HUDEP-2 (cell line): ENCODE measurements around the gene PHYHIPL.
"Not testable (repeated sequence)": the region's sequence is repeated elsewhere in the genome, so short reads cannot be mapped to it uniquely, and the experiment has no call there.

ENCODE experiments used
- DNase-seq, 76 experiments: peaks; one replicate each; lab custom pipeline; 2025; ENCODE audit not compliant: unreplicated experiment in 76 of 76; lab: John Stamatoyannopoulos, UW

The PHYHIPL gene

DNA sequence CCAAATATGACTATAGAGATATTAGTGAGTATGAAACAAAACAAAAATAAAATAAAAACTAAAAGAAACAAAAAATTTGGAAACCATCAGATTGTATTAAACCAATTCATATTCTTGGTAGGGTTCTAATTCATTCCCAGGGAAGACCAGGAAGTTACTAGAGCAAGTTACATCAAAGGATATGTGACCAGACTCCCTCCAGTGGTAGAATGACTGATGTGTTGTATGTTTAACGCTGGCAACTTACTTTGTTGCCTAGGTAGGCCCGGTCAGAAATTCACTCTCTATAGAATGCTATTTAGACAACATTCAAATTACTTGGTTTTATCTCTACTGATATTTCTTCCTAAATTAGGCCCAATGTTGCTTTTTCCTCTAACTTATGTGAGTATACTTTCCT, 5.2 kb downstream of the PHYHIPL start:
- DNase-seq: peak in 7 of 76 experiments; percentile 0 to 13 (median 4)

- DNase-seq: no peak
These were observed 13.9 kb downstream of the PHYHIPL start for GRCh38 chr10:59190332-59190731.

DNA sequence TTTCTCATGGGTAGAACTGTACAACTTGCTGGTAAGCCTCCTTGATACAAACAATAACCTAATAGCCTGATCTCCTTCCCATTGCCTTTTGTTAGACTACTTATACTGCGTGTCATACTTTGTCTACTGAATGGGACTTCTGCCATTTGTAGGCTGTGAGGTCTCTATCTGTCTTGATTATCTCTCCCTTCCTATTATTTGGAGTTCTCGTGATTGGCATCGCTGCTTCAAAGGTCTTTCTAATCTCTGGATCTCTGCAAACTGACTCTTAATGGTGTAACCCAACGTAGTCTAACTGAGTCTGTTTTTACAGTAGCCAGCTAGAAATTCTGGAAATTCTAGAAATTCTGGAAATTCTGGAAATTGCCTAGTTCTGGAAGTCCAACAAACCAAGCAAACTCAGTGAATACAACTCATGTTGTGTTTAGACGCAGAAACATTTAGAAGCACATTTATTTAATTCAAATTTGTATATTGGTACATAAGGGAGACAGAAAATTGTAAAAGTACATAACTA, 29.8 kb downstream of the PHYHIPL start:
- DNase-seq: no peak

GRCh38 chr10:59212301-59212798, 35.9 kb downstream of the PHYHIPL start:
- DNase-seq: no peak

DNA sequence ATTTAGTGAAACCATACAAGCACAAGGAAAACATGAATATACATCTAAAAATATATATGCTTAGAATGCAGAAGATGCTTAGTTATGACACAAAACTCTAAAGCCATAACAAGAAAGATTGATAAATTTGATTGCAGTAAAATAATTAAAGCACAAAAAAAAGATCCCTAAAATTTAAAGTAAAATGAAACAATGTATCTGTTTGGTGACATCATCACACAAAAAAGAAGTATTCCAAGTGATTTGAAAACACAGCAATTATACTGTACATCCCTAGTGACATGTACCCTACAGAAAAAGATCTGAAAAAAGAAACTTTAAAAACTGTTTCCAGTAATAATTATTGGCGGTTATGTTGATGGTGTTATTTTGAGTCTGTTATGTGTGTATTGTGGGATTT, 37.7 kb downstream of the PHYHIPL start:
- no peak for DNase-seq

GRCh38 chr10:59216178-59216869, 39.9 kb downstream of the PHYHIPL start:
- no peak for DNase-seq

DNA sequence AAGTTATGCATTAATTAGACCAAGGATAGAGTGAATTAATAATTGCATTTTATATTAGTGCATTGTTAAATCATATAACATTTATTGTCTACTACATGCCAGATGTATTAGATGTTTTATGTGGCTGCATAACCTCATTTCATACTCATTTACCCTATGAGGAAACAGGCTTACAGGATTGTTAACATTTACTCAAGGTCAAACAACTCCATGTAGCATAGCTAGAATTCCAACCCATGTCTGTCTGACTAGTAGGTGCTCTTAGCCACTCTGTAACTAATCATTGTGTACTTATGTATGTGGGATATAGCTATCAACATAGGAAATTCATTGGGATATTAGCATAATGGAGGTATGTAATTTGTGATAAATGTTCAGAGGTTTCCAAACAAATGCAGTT, 46.3 kb downstream of the PHYHIPL start:
- DNase-seq: no peak

DNA sequence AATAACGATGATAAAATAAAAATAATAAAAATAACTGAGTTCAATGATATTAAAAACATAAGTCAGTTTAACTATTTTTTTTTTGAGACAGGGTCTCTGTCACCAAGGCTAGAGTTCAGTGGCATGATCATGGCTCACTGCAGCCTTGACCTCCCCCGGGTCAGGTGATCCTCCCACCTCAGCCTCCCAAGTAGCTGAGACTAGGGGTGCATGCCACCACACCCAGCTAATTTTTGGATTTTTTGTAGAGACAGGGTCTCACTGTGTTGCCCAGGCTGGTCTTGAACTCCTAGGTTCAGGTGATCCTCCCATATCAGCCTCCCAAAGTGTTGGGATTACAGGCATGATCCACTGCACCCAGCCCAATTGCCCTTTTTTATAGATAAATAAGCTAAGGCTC, 47.2 kb downstream of the PHYHIPL start:
- DNase-seq: not testable (repeated sequence)

- DNase-seq: no peak
These were observed 48.8 kb downstream of the PHYHIPL start for GRCh38 chr10:59225211-59225610.

- DNase-seq: no peak
These were observed 50.8 kb downstream of the PHYHIPL start for GRCh38 chr10:59227136-59227673.

DNA sequence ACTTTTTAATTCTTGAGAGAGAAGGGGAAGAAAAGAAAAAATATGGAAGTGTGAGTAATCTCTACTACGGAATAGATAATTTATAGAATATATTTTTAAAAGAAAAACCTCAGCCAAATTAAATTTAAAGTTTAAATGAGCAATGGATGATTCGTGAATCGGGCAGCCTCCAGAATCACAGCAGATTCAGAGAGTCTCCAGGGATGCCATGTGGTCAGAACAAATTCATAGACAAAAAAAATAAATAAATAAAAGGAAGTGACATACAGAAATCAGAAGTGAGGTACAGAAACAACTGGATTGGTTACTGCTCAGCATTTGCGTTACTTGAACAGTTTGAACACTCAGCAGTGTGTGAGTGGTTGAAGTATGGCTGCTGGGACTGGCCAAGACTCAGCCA, 53.0 kb downstream of the PHYHIPL start:
- DNase-seq: no peak

GRCh38 chr10:59234194-59234593, 57.8 kb downstream of the PHYHIPL start:
- DNase-seq: no peak

DNA sequence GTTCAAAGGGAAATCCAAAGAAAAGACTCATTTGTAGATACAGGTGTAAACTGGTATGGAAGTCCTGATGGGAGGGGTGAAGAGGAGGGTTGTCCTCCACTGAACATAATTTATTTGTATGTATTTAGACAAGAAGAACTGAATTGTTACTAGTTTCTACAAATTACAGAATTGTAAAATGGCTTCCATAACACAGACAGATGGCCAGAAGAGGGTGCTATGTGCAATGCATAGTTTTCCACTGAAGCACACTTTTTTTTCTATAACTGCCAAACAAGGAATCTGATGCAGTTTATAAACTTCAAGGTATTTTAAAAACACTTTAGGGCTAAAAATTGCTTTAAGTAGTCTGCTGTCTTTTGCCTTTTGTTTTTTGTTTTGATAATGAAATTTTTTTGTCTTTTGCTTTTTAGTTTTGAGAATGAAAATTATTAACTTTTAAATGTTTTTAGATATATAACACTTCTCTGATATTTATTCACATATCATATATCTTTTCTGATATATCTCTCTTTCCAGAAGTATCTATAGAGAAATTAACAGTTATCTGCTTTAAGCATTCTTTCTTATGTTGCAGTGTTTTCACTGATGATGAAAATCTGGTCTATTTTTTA, 58.5 kb downstream of the PHYHIPL start:
- DNase-seq: peak in 4 of 76 experiments; percentile 4 to 19 (median 10)

GRCh38 chr10:59236064-59236697, 59.7 kb downstream of the PHYHIPL start:
- no peak for DNase-seq

GRCh38 chr10:59237775-59238174, 61.3 kb downstream of the PHYHIPL start:
- DNase-seq: no peak

DNA sequence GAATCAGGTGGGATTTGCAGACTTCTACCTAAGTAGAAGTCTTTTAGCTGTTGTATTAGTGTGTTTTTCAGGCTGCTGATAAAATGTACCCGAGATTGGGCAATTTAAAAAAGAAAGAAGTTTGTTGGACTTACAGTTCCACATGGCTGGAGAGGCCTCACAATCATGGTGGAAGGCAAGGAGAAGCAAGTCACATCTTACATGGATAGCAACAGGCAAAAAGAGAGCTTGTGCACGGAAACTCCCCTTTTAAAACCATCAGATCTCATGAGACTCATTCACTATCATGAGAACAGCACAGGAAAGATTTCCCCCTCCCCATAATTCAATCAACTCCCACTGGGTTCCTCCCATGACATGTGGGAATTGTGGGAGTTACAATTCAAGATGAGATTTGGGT, 62.7 kb downstream of the PHYHIPL start:
- not testable (repeated sequence) for DNase-seq

DNA sequence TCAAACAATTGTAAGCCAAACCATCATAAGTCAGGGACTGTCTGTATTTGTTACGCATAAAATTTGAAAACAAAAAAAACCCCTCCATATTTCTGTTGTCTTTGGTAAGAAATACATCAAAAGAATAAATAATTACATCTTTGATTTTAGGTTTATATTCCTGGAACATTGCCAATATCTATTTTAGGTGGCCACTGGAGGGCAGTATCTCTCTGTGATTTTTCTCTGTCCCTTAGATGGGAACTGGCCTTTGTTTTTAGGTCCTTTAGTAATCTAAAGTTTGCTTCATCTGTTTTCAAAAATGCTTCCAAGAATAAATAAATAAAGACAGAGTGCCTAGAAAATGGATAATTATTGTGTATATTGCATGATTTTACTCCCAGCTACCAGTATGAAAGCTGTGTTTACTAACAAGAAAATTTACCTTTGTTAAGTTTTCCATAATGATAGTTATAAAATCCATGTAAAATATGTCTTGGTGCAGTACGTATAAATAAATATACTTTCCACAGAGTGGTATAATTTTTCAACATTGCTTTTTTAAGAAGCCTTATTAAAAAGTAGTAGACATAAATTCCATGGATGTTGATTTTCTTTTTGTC, 64.2 kb downstream of the PHYHIPL start:
- peak in 7 of 76 experiments; percentile 1 to 35 (median 21) for DNase-seq

DNA sequence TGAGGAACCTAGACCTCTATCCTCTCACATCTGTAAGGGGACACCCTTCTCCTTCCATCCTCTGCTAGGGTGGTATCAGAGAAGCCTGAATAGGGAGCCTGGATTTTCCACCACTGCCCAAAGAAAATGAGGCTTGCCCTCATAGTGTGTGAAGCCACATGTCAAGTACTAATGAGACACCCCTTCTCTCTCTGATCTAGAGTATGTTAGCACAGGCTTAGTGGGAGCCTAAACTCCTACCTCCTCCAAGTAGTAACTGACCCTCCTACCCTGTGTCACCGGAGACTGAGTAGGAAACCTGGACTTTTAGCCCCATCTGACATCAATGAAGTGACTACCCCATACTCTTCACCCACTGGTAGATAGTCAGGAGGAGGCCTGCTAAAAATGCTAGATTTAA, 65.6 kb downstream of the PHYHIPL start:
- DNase-seq: no peak

- no peak for DNase-seq
These were observed 66.5 kb downstream of the PHYHIPL start for GRCh38 chr10:59242991-59243390.

GRCh38 chr10:59243611-59244195, 67.3 kb downstream of the PHYHIPL start:
- no peak for DNase-seq

- no peak for DNase-seq
These were observed 68.4 kb downstream of the PHYHIPL start for GRCh38 chr10:59244871-59245270.
